GM12891 (cell line): Measurements from ENCODE around the gene NKD1.
"Not testable (repeated sequence)": the region's sequence is repeated elsewhere in the genome, so short reads cannot be mapped to it uniquely, and the experiment has no call there.

Experiments used
- DNase-seq: peaks from one replicate; pipeline ENCODE4 v3.0.0; 2011; ENCODE audit warnings: low spot score; ENCODE audit not compliant: insufficient read length
- FAIRE-seq: peaks from 2 replicates; lab custom pipeline; 2011; peaks lifted over from hg19 to GRCh38; lab: Jason Lieb, UNC
- PAX5 ChIP-seq: IDR thresholded peaks from 2 replicates; pipeline ENCODE4 v1.6.1; 2011; ENCODE audit warnings: low read length, moderate library complexity, mild to moderate bottlenecking; ENCODE audit not compliant: insufficient read depth, severe bottlenecking
- POLR2A ChIP-seq: IDR thresholded peaks from 2 replicates; pipeline ENCODE4 v1.6.1; 2011; ENCODE audit warnings: low read depth, low read length, control low read depth
- POLR2AphosphoS5 ChIP-seq: IDR thresholded peaks from 2 replicates; pipeline ENCODE4 v1.6.1; 2011; ENCODE audit warnings: low read depth, low read length, control low read depth
- POU2F2 ChIP-seq: IDR thresholded peaks from 2 replicates; pipeline ENCODE4 v1.6.1; 2011; ENCODE audit warnings: low read depth, mild to moderate bottlenecking, control low read depth, low read length, moderate library complexity
- SPI1 ChIP-seq: IDR thresholded peaks from 2 replicates; pipeline ENCODE4 v1.6.1; 2011; ENCODE audit warnings: low read depth, low read length, control low read depth
- TAF1 ChIP-seq: IDR thresholded peaks from 2 replicates; pipeline ENCODE4 v1.6.1; 2011; ENCODE audit warnings: low read depth, low read length, control low read depth

Gene NKD1

GRCh38 chr16:50529334-50529733 is 18.9 kb upstream of the NKD1 start:
- DNase-seq: no peak
- no peak for FAIRE-seq
- TF ChIP-seq SPI1: no peak
- no peak for TF ChIP-seq POLR2AphosphoS5
- TF ChIP-seq POU2F2: no peak
- no peak for TF ChIP-seq POLR2A
- no peak for TF ChIP-seq PAX5
- no peak for TF ChIP-seq TAF1

DNA sequence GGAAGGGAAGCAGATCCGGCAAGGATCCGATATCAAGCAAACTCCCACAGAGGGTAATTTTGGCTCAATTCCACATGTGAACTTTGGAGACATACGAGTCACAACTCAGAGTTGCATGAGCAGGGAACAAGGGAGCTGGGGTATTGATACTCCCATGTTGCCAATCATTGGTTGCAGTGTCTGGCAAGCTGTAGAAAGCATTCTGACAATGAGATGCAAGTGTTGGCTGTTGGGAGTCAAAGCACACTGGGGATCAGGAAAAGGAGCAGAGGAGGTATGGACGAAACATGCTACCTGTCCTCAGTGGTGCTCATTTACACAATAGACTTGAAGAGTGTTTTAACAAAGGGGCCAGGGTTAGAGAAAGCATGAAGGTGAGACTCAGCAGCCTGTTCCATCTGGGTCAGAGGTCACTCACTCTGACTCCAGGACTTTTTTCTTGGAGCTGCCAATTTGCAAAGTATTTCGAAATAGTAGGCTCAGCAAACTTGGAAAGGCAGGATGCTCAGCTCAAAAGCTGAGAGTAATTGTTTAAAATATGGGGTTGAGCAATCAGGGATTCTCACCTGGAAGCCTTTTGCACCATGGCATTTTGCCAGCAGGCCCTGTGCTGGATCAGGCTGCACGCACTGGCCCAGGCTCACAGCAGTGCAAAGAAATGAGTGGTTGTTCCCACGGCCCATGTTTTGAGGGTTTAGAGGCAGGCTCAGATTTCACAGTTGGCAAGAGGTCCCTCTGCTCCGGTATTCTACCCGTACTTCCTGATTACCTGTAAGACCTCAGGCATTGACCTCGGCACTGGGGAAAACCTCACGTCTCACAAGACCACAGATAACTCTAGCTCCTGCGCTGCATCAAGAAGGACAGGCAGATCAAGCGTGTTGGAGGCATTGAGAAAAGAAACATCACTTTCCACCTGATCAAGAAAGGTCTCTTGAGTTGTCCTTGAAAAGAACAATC is 17.6 kb upstream of the NKD1 start:
- no peak for TF ChIP-seq POLR2A
- FAIRE-seq (no peak), DNase-seq (no peak)

- FAIRE-seq (no peak), DNase-seq (no peak)
Observed at GRCh38 chr16:50531359-50531758, 16.8 kb upstream of the NKD1 start.

GRCh38 chr16:50531901-50532300 is 16.3 kb upstream of the NKD1 start:
- FAIRE-seq (peak; percentile 33), DNase-seq (no peak)
- TF ChIP-seq TAF1: no peak
- no peak for TF ChIP-seq POLR2AphosphoS5
- TF ChIP-seq PAX5: no peak
- no peak for TF ChIP-seq SPI1
- no peak for TF ChIP-seq POU2F2
- no peak for TF ChIP-seq POLR2A

More at GRCh38 chr16:50531359-50531758, 16.8 kb upstream of the NKD1 start:
- TF ChIP-seq PAX5 (no peak), POU2F2 (no peak), TAF1 (no peak), POLR2A (no peak), SPI1 (no peak), POLR2AphosphoS5 (no peak)

DNA sequence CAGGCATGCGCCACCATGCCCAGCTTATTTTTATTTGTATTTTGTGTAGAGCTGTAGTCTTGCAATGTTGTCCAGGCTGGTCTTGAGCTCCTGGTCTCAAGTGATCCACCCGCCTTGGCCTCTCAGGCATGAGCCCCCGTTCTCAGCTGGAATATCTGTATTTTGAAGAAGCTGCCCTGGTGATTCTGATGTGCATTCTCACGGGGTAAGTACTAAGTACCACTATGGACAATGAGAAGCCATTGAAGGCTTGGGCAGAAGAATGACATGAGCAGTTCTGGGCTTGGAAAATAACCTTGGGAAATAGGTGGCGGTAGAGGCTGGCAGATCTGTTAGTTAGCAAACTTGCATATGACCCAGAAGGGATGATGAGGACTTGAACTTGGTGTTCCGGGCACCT is 15.6 kb upstream of the NKD1 start:
- DNase-seq (no peak), FAIRE-seq (no peak)
- no peak for TF ChIP-seq POLR2A
- TF ChIP-seq POU2F2: no peak
- TF ChIP-seq TAF1: no peak
- no peak for TF ChIP-seq PAX5
- no peak for TF ChIP-seq POLR2AphosphoS5
- TF ChIP-seq SPI1: no peak

DNA sequence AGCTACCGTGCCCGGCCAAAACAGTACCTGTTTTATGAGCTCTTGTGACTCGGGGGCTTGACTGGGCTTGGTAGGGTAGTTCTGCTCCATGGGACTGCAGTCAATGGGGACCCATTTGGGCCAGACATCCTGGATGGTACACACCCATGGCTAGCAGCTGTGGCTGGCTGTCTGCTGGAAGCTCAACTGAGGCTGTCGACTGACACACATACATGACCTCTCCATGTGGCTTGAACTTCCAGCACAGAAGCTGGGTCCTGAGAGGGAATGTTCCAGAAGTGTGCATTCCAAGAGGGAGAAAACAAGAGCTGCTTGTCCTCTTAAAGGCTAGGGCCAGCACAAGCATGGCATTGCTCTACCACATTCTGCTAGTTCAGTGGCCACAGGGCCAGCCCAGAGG is 14.9 kb upstream of the NKD1 start:
- FAIRE-seq: no peak
- TF ChIP-seq POLR2AphosphoS5 (no peak), POU2F2 (no peak), TAF1 (no peak), PAX5 (no peak), SPI1 (no peak), POLR2A (no peak)
- no peak for DNase-seq

- FAIRE-seq: no peak
- DNase-seq: no peak
- no peak for TF ChIP-seq POLR2A
- no peak for TF ChIP-seq PAX5
Observed at GRCh38 chr16:50534091-50534490, 14.1 kb upstream of the NKD1 start.

DNA sequence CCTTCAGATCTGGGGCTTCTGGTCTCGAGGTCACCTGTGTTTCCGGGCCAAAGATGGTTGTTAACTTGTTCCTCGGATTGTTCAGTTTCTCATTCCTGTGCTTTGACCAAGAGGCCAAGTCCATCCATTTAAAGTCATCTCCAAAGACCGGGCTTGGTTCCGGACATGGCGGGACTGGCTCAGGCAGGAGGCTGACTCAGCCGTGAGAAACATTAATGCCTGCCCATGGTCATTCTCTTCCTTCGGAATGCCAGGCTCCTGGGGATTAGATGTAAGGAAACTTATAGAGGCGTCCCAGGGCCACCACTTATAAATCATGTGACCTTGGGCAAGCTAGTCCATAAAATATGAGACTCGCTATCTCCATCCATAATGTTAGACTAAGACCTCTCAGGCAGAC is 13.6 kb upstream of the NKD1 start:
- no peak for TF ChIP-seq SPI1
- TF ChIP-seq POU2F2: no peak
- TF ChIP-seq PAX5: no peak
- TF ChIP-seq POLR2A: no peak
- DNase-seq (no peak), FAIRE-seq (no peak)

GRCh38 chr16:50534958-50535357 is 13.2 kb upstream of the NKD1 start:
- no peak for TF ChIP-seq TAF1
- no peak for DNase-seq
- FAIRE-seq: no peak

- FAIRE-seq: no peak
- TF ChIP-seq PAX5: no peak
- no peak for TF ChIP-seq POLR2AphosphoS5
- no peak for TF ChIP-seq POU2F2
- TF ChIP-seq TAF1: no peak
- no peak for TF ChIP-seq POLR2A
- TF ChIP-seq SPI1: no peak
Observed at GRCh38 chr16:50535506-50536257, 12.5 kb upstream of the NKD1 start.

DNA sequence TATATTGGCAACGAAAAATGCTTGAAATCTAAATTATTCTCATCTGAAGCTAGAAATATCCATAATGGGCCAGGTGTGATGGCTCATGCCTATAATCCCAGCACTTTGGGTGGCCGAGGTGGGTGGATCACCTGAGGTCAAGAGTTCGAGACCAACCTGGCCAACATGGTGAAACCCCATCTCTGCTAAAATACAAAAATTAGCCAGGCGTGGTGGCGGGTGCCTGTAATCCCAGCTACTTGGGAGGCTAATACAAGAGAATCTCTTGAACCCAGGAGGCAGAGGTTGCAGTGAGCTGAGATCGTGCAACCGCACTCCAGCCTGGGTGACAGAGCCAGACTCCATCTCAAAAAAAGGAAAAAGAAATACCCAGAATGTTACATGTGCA is 11.9 kb upstream of the NKD1 start:
- not testable (repeated sequence) for DNase-seq, FAIRE-seq

More at GRCh38 chr16:50535506-50536257, 12.5 kb upstream of the NKD1 start:
- DNase-seq: no peak
